Mucosa of gallbladder (tissue), 1 donor: ENCODE data around the gene PSMB7. TPM values are rescaled to one million over a fixed set of nuclear protein-coding genes. Genes with fewer than 3 reads are reported as not detected.
"Not testable (repeated sequence)": the region's sequence is repeated elsewhere in the genome, so short reads cannot be mapped to it uniquely, and the experiment has no call there.

ENCODE experiments used
- DNase-seq: peaks from one replicate; pipeline ENCODE4 v3.0.0-alpha.2; 2020; ENCODE audit warnings: low spot score
- total RNA-seq: library from RNA; stranded (reverse); gene quantifications from one replicate; pipeline ENCODE4 v1.2.1, GENCODE V29; 2021
- donor health status: DM: no; HTN: no; CAD: no.

Gene PSMB7
- total RNA-seq, 1 donor from 2014 or later = 86.1 TPM

- DNase-seq = no peak
These were observed 28.4 kb upstream of the PSMB7 start for GRCh38 chr9:124443625-124444024.

- no peak for DNase-seq
These were observed 27.6 kb upstream of the PSMB7 start for GRCh38 chr9:124442826-124443225.

GRCh38 chr9:124442379-124442778 lies 27.1 kb upstream of the PSMB7 start:
- no peak for DNase-seq

- no peak for DNase-seq
These were observed 26.0 kb upstream of the PSMB7 start for GRCh38 chr9:124441291-124441690.

- no peak for DNase-seq
These were observed 25.5 kb upstream of the PSMB7 start for GRCh38 chr9:124440786-124441185.

GRCh38 chr9:124439686-124440243 lies 24.5 kb upstream of the PSMB7 start:
- DNase-seq = no peak

GRCh38 chr9:124439086-124439485 lies 23.8 kb upstream of the PSMB7 start:
- no peak for DNase-seq

GRCh38 chr9:124438091-124438490 lies 22.8 kb upstream of the PSMB7 start:
- DNase-seq = no peak

GRCh38 chr9:124437086-124437485 lies 21.8 kb upstream of the PSMB7 start:
- no peak for DNase-seq

GRCh38 chr9:124436320-124436719 lies 21.1 kb upstream of the PSMB7 start:
- no peak for DNase-seq

- DNase-seq = no peak
These were observed 14.3 kb upstream of the PSMB7 start for GRCh38 chr9:124429530-124429867.

- DNase-seq = no peak
These were observed 13.7 kb upstream of the PSMB7 start for GRCh38 chr9:124428751-124429529.

GRCh38 chr9:124427281-124427680 lies 12.0 kb upstream of the PSMB7 start:
- DNase-seq = no peak

GRCh38 chr9:124426361-124426760 lies 11.1 kb upstream of the PSMB7 start:
- DNase-seq = no peak

GRCh38 chr9:124425733-124426132 lies 10.5 kb upstream of the PSMB7 start:
- not testable (repeated sequence) for DNase-seq

- no peak for DNase-seq
These were observed 8.3 kb upstream of the PSMB7 start for GRCh38 chr9:124423591-124423990.

GRCh38 chr9:124423155-124423554 lies 7.9 kb upstream of the PSMB7 start:
- DNase-seq = no peak

- no peak for DNase-seq
These were observed 5.8 kb upstream of the PSMB7 start for GRCh38 chr9:124420991-124421543.

GRCh38 chr9:124419832-124420489 lies 4.7 kb upstream of the PSMB7 start:
- DNase-seq = no peak

GRCh38 chr9:124415852-124416484 lies 726 bp upstream of the PSMB7 start:
- no peak for DNase-seq

- DNase-seq = no peak
These were observed 630 bp downstream of the PSMB7 start for GRCh38 chr9:124414612-124415011.

- DNase-seq = no peak
These were observed 3.0 kb downstream of the PSMB7 start for GRCh38 chr9:124412228-124412575.
